Nucleus accumbens (tissue), 56 donors: Measurements from ENCODE around the gene METTL15.
"Not testable (repeated sequence)": the region's sequence is repeated elsewhere in the genome, so short reads cannot be mapped to it uniquely, and the experiment has no call there.

Experiments
- DNase-seq, 56 donors: peaks; one replicate each; lab custom pipeline; 2025; lab: John Stamatoyannopoulos, UW

Gene METTL15

DNA sequence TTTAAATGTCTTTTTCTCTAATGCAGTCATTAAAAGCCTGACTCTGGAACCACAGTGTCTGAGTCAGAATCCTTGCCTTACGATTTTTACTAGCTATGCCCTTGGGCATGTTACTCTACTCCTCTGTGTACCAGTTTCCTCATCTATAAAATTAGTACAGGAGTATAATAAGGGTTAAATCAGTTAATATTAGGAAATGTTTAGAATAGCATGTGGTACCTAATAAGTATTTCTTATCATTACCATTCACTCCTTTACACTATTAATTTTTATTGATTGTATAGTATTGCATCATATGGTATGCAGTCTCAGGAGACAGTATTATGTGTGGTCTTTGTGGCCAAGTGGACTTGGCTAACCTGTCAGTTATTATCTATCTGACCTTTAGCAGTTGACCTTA is 68.2 kb downstream of the METTL15 start:
- DNase-seq = no peak

- DNase-seq = no peak
Observed at GRCh38 chr11:28195449-28195848, 87.3 kb downstream of the METTL15 start.

DNA sequence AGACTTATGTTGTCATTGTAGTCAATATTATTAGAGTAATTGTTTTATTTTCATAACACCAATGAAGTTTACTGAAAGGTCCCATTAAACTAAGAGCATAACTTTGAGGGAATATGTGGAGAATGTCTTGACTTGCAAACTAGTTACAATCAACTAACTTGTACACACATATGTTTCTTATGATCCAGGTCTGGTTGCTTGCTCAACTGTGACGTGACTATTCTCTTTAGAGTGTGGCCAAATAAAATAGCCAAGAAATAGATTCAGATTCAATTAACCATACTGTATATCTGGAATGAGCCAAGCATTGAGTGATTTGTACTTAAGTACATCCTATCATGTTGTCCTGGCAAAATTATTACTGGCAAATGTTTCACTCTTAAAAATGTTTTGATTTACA is 101.7 kb downstream of the METTL15 start:
- no peak for DNase-seq

DNA sequence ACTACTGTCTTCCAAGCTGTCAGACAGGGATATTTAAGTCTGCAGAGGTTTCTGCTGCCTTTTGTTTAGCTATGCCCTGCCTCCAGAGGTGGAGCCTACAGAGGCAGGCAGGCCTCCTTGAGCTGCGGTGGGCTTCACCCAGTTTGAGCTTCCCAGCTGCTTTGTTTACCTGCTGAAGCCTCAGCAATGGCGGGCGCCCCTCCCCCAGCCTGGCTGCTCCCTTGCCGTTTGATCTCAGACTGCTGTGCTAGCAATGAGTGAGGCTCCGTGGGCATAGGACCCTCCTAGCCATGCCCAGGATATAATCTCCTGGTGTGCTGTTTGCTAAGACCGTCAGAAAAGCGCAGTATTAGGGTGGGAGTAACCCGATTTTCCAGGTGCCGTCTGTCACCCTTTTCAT is 113.9 kb downstream of the METTL15 start:
- DNase-seq = not testable (repeated sequence)

GRCh38 chr11:28223577-28223976 is 115.4 kb downstream of the METTL15 start:
- DNase-seq = no peak

GRCh38 chr11:28223994-28224393 is 115.8 kb downstream of the METTL15 start:
- DNase-seq = no peak

- DNase-seq = no peak
Observed at GRCh38 chr11:28227460-28227859, 119.3 kb downstream of the METTL15 start.

DNA sequence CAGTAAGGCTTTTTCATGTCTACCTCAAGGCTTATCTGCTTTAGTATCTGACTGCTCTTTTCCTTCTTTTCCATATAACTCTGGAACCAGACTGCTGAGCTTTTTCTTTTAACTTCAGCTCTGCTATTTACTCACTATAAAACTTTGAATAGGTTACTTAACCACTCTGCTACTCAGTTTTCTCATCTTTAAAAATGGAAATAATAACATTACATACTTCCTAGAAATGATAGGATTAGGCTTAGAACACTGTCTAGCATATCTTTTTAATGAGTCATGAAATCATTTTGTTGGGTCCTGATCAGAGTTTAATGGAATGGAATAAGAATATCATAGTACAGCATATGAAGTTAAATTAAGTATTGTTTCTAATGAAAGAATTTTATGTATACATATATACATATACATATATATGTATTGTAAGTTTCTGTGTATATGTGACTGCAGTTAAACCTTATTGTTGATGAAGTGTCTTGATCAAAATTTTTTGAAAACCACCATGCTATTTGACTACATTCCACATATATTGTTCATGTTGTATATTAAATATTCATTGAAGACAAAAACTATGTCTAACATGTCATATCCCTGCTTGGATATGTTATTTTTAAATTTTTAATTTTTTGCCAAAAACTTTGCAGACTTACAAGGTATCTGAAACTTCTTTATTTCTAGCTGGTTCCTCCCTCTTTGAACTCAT is 120.2 kb downstream of the METTL15 start:
- no peak for DNase-seq

GRCh38 chr11:28231475-28231874 is 123.3 kb downstream of the METTL15 start:
- DNase-seq = no peak

- no peak for DNase-seq
Observed at GRCh38 chr11:28232649-28233048, 124.5 kb downstream of the METTL15 start.

GRCh38 chr11:28241760-28242159 is 133.6 kb downstream of the METTL15 start:
- DNase-seq = no peak

DNA sequence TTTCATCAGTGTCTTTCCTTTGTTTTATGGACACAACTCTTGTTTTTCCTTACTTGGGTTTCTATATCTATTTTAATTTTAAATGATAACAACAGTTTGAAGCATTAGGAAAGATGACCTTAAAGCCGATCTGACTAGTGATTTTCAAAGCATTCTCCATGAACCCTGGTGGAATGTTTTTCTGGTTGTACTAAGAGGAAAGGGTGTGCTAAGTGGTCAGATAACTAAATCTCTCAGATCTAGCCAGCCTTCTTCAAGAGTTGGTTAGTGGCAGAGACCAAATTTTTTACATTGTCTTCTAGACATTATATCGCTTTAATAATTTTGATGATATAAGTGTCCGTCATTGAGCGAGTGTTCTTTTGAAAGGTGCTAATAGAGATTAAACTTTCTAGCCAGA is 134.4 kb downstream of the METTL15 start:
- no peak for DNase-seq

DNA sequence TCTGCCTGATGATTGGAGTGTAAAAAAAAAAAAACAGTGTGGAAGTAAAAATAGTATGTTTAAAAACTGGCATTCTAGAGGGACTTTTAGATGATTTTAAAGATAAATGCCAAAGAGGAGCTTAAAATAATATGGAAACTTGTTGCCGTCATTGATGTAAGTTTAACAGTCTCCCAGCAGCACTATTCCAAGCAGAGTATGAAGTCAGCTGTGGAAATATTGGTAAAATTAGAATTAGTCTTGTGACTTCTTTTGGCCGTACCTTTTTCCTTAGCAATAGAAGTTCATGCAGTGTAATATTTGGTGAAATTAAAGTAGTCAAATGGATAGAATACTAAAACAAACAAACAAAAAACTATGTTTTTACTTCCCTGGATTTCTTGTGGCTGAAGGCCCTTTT is 134.9 kb downstream of the METTL15 start:
- DNase-seq = no peak

DNA sequence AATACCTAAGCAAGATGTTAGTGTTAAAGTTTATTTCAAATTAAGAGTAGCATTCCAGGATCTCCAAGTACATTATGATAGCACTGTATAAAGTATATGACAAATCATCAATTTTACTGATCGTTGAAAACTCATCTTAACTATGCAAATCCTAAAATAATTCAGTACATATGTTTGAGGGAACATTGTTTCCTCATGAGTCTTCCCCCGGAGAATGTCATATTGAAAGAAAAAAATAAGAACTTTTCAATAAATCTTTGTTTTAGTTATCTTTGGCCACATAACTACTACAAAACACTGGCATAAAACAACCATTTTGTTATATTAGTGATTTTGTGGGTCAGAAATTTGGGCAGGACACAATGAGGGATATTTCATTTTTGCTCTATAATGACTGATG is 135.4 kb downstream of the METTL15 start:
- DNase-seq = no peak

DNA sequence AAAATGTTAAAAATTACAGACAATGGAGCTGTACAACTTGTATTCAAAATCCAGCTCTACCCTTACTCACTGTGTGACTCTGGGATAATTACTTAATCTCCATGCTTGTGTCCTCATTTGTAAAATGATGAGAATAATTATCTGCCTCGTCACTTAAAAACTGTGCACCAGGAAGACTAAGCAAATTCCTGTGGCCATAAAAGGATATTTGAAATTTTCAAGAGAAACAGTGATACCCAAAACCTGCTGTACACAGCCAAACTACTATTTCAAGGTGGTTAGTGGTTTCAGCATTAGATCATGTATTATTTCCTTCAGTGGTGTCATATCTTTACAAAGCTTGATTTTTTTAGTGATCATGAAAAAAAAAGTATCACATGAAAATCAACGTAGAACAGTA is 136.9 kb downstream of the METTL15 start:
- DNase-seq = no peak

- DNase-seq = no peak
Observed at GRCh38 chr11:28250192-28250591, 142.0 kb downstream of the METTL15 start.

- no peak for DNase-seq
Observed at GRCh38 chr11:28251257-28251656, 143.1 kb downstream of the METTL15 start.

DNA sequence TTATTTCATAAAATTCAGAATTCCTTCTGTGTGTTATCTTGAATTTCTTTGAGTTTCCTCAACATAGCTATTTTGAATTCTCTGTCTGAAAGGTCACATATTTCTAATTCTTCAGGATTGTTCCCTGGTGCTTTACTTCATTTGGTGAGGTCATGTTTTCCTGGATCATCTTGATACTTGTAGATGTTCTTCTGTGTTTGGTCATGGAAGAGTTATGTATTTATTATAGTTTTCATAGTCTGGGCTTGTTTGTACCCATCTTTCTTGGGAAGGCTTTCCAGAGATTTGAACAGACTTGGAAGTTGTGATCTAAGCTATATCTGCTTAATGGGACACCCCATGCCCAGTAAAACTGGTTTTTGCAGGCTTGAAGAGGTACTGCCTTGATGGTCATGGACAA is 149.6 kb downstream of the METTL15 start:
- no peak for DNase-seq

DNA sequence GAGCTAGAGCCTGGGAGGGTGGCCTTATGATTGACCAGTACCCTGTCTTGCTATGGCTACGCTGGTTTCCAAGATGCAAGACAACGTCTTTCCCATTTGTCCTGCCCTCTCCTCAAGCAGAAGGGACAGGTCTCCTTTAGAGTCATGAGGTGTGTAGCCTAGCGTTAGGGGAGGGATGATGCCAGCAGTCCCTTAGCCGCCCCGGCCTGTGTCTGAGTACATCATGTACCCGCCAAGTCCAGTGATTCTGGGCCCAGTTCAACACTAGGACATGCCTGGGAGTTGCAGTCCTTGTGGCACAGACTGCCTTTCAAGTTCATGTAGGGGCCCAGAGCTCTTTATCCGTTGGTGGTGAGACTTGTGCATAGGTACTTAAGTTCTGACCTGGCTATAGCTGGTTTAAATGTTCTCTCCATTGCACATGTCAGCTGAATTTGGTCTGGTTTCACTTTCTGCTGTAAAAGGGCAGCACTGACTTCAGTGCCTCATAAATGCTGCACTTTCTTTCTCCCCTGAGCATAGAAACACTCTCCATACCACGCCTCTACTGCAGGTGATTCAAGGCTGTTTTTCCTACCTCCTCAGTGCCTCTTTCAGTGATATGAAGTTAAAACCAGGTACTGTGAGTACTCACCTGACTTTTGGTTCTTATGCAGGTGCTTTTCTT is 151.1 kb downstream of the METTL15 start:
- DNase-seq = no peak

DNA sequence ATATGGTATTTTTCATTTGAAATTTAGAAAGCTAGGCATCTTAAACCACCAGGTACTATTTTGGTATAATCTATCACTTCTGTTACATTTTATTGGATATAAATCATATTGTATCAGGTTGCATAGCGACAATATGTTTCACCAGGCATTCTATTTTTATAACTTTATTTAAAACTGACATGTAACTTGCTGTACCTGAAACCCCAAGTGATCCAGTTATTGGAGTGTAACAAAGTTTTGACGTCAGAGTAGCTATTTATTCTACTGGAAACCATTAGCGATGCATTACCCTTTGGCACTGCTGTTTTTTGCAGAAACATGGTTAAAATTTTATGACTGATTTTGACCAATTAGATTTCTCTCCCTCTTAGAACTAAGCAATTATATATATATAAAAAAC is 160.7 kb downstream of the METTL15 start:
- no peak for DNase-seq

- DNase-seq = no peak
Observed at GRCh38 chr11:28269586-28269985, 161.4 kb downstream of the METTL15 start.

DNA sequence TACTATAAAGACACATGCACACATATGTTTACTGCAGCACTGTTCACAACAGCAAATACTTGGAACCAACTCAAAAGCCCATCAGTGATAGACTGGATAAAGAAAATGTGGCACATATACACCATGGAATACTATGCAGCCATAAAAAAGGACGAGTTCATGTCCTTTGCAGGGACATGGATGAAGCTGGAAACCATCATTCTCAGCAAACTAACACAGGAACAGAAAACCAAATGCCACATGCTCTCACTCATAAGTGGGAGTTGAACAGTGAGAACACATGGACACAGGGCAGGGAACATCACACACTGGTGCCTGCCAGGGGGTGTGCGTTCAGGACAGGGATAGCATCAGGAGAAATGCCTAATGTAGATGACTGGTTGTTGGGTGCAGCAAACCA is 164.1 kb downstream of the METTL15 start:
- not testable (repeated sequence) for DNase-seq

DNA sequence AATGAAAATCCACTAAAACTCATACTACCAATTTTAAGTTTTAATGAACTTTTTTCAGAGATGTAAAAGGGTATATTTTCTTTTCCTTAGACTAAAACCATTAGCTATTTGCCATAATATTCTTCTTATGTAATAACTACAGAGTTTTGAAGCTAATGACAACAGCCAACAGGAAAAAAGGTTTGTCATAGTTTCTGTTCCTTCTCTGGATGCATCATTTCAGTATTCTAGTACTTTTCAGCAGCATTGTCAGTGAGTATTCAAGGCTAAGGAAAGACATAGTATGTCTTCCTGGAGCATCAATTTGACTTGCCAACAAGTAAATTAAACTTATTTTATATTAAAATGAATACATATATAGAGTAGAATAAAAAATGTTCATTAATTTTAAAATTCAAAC is 166.0 kb downstream of the METTL15 start:
- DNase-seq = no peak
